Measurements from ENCODE around the gene MTMR1.

MTMR1 gene

GRCh38 chrX:150779385-150779784 is 86.2 kb downstream of the MTMR1 start:
- DNase-seq (ENCODE audit: low spot score), result no peak

- DNase-seq (ENCODE audit: low spot score), result no peak
Observed at GRCh38 chrX:150781677-150782076, 88.5 kb downstream of the MTMR1 start.

GRCh38 chrX:150790021-150790420 is 96.8 kb downstream of the MTMR1 start:
- no peak for DNase-seq (ENCODE audit: low spot score)

- no peak for DNase-seq (ENCODE audit: low spot score)
Observed at GRCh38 chrX:150792949-150793527, 99.8 kb downstream of the MTMR1 start.

- DNase-seq (ENCODE audit: low spot score), result no peak
Observed at GRCh38 chrX:150805736-150806135, 112.5 kb downstream of the MTMR1 start.

GRCh38 chrX:150806827-150807226 is 113.6 kb downstream of the MTMR1 start:
- no peak for DNase-seq (ENCODE audit: low spot score)

- DNase-seq (ENCODE audit: low spot score), result no peak
Observed at GRCh38 chrX:150813922-150814321, 120.7 kb downstream of the MTMR1 start.
